UCSD-AML1 (cell line): ENCODE data around the gene ZNF467.

Experiments used
- DNase-seq: peaks from one replicate; lab custom pipeline; 2025; ENCODE audit not compliant: unreplicated experiment; lab: John Stamatoyannopoulos, UW

ZNF467 gene

DNA sequence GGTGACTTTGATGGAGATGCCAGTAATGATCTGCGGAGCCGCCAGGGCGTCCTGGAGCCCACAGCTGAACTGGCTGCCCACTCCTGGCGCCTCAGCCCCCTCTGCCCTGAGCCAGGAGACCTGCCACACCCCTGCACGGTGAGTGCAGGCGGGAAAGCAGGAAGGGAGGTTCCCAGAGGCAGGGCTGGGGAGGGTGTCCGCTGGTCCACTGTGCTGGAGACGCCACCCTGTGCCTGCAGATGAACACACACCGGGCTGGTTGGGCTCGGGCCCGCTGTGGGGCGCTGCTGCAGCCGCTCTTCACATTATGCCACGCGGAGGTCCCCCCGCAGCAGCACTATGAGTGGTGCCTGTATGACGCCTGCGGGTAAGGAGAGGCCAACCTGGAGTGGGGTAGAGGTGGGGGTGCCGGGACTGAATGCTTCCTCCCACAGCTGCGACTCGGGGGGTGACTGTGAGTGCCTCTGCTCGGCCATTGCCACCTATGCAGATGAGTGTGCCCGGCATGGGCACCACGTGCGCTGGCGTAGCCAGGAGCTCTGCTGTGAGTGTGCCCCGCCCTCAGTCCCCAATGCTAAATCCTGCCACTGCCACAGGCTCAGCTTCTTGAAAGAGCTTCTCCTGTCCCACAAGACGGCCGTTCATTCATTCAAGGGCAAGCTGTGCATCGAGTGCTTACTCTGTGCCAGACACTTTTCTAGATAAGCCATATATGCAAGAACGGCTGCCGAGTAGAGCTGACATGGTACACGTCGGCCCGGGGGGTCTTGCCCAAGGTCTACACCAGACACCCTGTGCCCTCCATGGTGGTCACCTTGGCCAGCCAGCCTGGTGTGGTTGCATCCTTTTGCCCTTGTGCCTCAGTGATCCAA lies 14.3 kb upstream of the ZNF467 start:
- peak; percentile 60 for DNase-seq

GRCh38 chr7:149785983-149786382 lies 12.6 kb upstream of the ZNF467 start:
- DNase-seq = no peak

GRCh38 chr7:149785402-149785801 lies 12.0 kb upstream of the ZNF467 start:
- no peak for DNase-seq

DNA sequence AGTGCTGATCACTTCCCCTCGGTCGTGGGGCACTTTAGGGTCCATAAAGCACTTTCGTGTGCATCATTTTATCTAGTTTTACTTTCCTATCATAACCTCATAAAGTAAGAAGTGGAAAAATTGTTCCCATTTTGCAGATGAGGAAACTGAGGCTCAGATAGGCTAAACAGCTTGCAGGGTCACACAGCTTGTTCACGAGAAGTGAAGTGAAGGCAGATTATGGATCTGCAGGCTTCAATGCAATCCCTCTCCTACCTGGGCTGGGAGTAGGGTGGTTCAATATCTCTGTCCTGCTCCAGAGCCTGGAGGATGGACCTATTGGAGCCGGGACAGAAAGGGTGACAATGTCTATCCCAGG lies 10.8 kb upstream of the ZNF467 start:
- no peak for DNase-seq

GRCh38 chr7:149783386-149784250 lies 10.2 kb upstream of the ZNF467 start:
- DNase-seq = no peak

DNA sequence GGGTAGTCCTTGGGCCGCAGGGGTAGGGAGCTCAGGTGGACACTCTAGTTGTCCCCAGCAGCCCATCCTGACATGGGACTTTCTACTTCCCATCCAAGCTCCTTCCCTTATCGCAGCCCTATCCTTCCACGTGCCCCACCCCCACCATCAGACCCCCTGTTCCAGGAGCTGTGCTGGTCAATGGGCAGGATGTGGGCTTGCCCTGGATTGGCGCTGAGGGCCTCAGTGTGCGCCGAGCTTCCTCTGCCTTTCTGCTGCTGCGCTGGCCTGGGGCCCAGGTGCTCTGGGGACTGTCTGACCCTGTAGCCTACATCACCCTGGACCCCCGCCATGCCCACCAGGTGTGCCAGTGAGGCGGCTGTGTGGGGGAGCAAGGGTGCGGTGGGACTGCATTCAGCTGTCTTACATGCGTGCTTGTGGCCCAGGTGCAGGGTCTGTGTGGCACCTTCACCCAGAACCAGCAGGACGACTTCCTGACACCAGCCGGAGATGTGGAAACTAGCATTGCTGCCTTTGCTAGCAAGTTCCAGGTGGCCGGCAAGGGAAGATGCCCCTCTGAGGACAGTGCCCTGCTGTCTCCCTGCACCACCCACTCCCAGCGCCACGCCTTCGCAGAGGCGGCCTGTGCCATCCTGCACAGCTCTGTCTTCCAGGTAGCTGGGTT lies 9.4 kb upstream of the ZNF467 start:
- peak; percentile 26 for DNase-seq

GRCh38 chr7:149781921-149782320 lies 8.5 kb upstream of the ZNF467 start:
- DNase-seq = no peak

DNA sequence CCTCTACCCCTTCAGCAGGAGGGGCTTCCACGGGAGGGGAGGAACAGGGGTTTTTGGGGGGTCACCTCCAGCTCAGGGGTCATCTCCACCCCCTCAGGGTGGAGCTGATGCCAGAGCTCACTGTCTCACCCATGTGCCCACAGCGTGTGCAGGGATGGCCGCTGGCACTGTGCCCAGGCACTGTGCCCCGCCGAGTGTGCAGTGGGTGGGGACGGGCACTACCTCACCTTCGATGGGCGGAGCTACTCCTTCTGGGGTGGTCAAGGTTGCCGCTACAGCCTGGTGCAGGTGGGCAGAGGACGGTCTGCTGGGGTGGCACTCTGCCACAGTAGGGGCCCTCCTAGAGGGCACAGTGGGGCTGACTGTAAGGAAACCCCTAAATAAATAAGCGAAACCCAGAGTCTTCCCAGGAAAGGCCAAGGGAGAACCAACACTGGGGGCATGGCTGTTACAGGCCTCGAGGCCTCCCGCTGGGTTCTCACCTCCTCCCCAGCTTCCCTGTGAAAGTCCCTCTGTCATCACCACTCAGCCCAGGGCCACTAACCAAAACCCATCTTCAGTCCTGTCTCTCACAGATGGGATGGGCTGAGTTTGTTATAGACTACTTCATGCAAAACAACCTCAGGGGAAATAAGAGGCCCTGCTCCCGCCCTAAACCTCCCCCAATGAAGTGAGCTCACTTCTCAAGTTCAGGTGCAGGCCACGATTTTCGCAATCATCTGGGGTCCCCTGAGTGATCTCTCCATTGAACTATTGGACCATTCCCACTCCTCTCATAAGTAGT lies 7.4 kb upstream of the ZNF467 start:
- no peak for DNase-seq

- no peak for DNase-seq
Observed at GRCh38 chr7:149780056-149780455, 6.7 kb upstream of the ZNF467 start.

DNA sequence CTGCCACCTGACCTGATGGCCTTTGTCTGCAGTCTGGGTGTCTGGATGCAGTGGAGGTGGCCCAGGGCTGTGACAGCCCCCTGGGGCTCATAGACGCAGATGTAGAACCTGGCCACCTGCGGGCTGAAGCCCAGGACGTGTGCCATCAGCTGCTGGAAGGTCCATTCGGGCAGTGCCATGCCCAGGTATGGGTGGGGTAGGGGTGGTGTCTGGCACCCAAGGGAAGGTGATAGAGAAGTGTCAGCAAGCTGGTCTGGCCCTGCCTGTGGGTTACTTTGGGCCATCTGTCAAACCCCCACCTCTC lies 6.1 kb upstream of the ZNF467 start:
- no peak for DNase-seq

- DNase-seq = no peak
Observed at GRCh38 chr7:149778696-149779501, 5.5 kb upstream of the ZNF467 start.

GRCh38 chr7:149778327-149778637 lies 4.9 kb upstream of the ZNF467 start:
- no peak for DNase-seq

- DNase-seq = no peak
Observed at GRCh38 chr7:149777551-149778326, 4.4 kb upstream of the ZNF467 start.

GRCh38 chr7:149776848-149777407 lies 3.5 kb upstream of the ZNF467 start:
- peak; percentile 33 for DNase-seq

DNA sequence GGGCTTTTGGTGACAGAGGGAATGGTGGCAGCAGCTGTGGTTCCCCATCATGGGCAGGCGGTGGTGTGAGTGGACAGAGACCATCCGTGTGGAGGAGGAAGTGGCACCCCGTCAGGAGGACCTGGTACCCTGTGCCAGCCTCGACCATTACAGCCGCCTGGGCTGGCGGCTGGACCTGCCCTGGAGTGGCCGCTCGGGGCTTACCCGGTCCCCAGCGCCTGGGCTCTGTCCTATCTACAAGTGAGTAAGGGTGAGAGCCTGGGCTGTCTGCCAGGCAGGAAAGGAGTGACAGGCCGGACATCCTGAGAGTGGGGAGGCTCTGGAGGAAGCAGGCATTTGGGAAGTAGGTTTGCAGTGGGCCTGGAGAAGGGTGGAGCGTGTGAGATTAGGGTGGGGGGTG lies 2.9 kb upstream of the ZNF467 start:
- peak; percentile 66 for DNase-seq

GRCh38 chr7:149775176-149775556 lies 1.8 kb upstream of the ZNF467 start:
- no peak for DNase-seq

DNA sequence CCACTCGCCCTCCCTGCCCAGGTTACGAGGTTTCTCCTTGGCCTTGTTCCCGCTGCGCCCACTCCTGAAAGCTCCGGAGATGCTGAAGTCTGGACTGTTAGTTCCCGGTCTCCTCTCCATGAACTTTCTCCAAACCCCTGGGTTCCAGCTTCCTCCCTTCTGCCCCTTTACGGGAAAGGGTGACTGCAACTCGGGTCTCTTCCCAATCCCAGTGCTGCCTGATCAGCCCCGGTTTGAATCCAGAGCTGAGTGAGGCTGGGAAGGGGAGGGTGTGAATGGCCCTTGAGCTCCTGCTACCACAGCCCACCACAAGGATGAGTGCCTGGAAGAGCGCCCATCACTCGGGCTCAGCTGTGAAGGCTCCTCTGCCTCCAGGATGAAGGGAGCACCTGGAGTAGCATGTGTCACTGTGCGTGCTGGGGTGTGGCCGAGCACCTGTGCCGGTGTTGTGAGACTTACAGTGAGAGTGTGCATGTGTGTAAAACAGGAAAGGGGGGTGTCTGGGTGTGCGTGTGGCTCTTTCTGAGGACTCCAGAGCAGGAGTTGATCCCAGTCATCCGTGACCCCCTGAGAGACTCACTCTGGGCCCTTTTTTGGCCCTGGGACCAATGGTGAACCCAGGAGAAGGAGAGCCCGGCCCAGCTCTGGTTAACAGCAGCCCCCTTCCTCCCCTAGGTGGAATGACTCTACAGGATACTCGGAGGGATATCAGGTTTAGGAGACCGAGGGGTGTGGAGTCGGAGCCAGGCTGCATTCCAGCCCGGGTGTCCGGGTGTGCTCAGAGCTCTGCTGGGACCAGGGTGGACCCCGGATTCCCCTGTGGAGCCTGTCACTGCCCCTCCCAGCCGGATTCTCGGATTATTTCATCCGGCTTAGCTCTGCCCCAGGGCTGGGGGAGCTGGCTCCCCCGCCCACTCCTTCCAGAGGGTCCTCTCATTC lies 1.1 kb upstream of the ZNF467 start:
- peak; percentile 44 for DNase-seq

GRCh38 chr7:149772956-149773434 lies 393 bp downstream of the ZNF467 start:
- no peak for DNase-seq
